Fibroblast of mammary gland (primary cell): Measurements from ENCODE around the gene GALK2.
A peak's percentile ranks its signal among the peaks of the same experiment; 100 is the strongest.

Experiments
- DNase-seq: peaks from one replicate; pipeline ENCODE4 v3.0.0-alpha.2; 2010; ENCODE audit warnings: low read depth
- H3K4me3 ChIP-seq: 2 replicates; pipeline ENCODE4 v1.5.1; 2011; ENCODE audit warnings: low read depth, mild to moderate bottlenecking, low read length, moderate library complexity; ENCODE audit not compliant: control insufficient read depth
- TF ChIP-seq, protein P1 (sequence below): conservative IDR thresholded peaks from 2 replicates; pipeline ENCODE4 v1.5.1; 2011; ENCODE audit warnings: low read depth, low read length, inconsistent platforms; ENCODE audit not compliant: control insufficient read depth, insufficient read depth

Gene GALK2

DNA sequence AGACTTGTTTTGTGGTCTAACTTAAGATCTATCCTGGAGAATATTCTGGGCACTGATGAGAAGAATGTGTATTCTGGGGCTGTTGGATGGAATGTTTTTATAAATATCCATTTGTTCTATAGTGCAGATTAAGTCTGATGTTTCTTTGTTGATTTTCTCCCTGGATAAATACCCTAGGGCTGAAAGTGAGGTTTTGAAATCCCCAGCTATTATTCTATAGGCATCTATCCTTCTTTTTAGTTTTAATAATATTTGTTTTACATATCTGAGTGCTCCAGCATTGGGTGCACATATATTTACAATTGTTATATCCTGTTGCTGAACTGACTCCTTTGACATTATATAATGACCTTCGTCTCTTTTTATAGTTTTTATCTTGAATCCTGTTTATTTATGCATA lies 42.9 kb downstream of the GALK2 start:
- no peak for DNase-seq
- no peak overlapping the region for H3K4me3 ChIP-seq
- TF ChIP-seq, protein P1, sequence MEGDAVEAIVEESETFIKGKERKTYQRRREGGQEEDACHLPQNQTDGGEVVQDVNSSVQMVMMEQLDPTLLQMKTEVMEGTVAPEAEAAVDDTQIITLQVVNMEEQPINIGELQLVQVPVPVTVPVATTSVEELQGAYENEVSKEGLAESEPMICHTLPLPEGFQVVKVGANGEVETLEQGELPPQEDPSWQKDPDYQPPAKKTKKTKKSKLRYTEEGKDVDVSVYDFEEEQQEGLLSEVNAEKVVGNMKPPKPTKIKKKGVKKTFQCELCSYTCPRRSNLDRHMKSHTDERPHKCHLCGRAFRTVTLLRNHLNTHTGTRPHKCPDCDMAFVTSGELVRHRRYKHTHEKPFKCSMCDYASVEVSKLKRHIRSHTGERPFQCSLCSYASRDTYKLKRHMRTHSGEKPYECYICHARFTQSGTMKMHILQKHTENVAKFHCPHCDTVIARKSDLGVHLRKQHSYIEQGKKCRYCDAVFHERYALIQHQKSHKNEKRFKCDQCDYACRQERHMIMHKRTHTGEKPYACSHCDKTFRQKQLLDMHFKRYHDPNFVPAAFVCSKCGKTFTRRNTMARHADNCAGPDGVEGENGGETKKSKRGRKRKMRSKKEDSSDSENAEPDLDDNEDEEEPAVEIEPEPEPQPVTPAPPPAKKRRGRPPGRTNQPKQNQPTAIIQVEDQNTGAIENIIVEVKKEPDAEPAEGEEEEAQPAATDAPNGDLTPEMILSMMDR = no peak

DNA sequence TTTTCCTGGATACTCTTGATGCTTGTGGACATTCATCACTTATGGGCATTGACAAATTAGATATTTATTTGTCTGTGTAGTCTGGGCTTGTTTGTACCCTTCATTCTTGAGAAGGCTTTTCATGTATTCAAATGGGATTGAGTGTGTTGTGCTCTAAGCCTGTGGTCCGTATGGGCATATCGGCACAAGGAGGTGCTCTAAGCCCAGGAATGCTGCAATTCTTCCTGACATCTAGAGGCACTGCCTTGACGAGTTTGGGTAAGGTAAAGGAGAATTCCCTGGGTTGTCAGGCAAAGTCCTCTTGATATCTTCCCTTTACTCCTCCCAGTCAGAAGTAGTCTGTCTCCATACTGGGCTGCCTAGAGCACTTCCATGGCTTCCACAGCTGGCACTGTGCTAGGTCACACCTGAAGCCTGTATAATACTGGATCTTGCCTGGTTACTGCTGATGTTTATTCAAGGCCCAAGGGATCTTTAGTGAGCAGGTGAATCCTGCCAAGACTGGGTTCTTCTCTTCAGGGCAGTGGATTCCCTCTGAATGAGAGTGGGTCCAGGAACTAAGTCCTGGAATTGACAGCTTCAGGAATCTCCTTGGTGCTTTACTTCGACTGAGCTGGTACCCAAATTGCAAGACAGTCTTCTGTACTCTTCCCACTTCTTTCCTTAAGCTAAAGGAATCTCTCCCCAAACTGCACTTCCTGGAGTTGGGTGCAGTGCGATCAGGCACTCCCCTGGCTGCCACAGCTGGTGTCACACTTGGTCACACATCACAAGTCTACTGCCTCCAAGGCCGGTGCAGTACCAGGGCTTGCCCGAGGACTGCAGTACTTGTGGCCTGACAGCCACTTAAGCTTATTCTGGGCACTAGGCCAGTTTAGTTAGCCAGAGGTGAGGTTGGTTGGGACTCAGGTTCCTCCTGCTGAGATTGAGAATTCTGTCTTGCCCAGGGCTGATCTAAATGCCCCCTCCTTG lies 46.0 kb downstream of the GALK2 start:
- H3K4me3 ChIP-seq = no peak overlapping the region
- TF ChIP-seq, protein P1 = no peak
- no peak for DNase-seq

DNA sequence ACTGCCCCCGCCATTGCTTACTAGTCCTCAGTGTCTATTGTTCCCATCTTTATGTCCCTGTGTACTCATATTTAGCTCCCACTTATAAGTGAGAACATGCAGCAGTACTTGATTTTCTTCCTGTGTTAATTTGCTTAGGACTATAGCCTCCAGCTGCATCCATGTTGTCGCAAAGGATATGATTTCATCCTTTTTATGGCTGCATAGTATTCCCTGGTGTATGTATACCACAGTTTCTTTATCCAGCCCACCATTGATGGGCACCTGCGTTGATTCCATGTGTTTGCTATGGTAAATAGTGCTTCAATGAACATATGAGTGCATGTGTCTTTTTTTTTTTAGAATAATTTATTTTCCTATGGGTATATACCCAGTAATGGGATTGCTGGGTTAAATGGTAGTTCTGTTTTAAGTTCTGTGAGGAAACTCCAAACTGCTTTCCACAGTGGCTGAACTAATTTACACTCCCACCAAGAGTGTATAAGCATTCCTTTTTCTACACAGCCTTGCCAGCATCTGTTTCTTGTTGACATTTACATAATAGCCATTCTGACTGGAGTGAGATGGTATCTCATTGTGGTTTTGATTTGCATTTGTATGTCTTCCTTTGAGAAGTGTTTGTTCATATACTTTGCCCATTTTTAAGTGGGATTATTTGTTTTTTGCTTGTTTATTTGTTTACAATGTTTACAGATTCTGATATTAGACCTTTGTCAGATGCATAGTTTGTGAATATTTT lies 53.7 kb downstream of the GALK2 start:
- H3K4me3 ChIP-seq = no peak overlapping the region
- DNase-seq = peak; percentile 24
- TF ChIP-seq, protein P1 = no peak

DNA sequence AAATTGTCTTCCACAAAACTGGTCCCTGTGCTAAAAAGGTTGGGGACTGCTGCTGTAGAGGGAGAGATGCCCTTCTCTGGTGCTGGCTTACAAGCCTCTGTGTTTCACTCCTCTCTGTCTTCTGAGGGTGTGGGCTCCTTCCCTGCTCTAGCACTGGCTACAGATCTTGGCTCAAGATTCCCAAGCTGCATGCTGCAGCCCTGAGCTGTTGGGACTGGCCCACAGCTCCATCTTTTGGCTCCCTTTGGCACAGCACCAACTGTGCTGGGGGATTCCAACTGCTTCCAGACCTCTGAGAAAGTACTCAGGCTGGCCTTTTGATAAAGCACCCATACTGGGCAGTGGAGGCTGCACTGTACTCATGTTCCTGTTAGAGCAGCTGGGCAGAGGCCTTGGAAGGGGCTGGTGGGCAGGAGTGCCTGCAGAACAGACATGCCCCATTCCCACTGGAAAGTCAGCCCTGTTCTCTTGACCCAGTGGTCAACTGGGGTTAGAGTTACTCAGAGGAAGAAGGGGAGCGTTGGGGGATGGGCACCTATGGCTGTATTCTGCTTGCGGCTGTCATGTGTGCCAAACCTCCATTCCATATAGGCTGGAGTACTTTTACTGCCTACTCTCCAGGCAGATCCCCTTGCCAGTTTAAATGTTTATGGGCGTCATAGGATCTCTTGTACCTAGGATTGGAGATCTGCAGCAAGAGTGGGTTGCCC lies 55.7 kb downstream of the GALK2 start:
- peak; percentile 31 for DNase-seq
- TF ChIP-seq, protein P1 = no peak
- H3K4me3 ChIP-seq = no peak overlapping the region

DNA sequence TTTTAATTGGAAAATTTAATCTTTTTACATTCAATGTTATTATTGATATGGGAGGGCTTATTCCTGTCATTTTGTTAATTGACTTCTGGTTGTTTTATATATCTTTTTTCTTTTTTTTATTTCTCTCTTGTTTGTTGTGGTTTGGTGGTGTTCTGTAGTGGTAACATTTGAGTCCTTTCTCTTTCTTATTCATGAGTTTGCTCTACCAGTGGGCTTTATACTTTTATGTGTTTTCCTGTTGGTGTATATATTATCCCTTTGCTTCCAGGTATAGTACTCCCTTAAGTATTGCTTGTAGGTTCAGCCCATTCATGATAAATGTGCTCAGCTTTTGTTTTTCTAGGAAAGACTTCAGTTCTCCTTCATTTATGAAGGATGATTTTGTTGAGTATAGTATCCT lies 57.6 kb downstream of the GALK2 start:
- no peak overlapping the region for H3K4me3 ChIP-seq
- TF ChIP-seq, protein P1 = no peak
- no peak for DNase-seq

DNA sequence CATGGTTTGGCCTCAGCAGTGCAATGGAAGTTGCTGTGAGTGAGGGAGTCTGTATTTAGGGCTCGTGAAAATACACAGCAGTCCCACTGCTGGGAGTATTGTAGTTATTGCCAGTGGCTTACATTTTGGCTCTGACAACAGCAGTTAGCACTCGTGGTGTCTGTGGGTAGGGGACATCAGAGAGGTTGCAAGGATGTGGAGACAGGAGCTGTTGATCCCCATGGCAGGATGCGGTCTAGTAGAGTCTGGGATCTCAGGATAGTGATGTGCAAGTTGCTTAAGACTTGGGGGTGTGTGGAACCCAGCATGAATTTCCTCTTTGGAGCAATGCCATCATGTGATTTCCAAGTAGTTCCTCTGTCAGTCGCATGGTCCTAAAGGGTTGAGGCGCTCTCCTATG lies 59.9 kb downstream of the GALK2 start:
- DNase-seq = no peak
- TF ChIP-seq, protein P1 = no peak
- H3K4me3 ChIP-seq = no peak overlapping the region
